ENCODE data around the gene KIRREL3.

The KIRREL3 gene

DNA sequence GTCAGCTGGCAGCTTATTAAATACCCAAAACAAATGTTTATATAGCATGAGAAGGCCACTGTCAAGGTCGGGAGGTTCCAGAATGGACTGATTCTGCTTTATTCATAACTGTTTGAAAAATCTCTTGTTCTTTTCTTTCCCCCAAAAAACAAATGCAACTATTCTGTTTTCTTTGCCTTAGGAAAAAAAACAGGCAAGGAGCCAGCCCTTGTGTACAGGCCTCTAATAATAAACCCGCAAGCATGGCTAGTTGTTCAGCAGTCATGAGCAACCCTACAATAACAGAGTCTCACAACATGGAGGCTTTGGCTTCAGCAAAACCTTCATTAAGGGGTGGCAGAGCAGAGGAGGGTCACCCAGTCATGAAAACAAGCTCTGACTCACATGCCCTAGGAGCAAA lies 191.7 kb downstream of the KIRREL3 start:
- DNase-seq (ENCODE audit: low read depth) = no peak
- TF ChIP-seq, protein P1, sequence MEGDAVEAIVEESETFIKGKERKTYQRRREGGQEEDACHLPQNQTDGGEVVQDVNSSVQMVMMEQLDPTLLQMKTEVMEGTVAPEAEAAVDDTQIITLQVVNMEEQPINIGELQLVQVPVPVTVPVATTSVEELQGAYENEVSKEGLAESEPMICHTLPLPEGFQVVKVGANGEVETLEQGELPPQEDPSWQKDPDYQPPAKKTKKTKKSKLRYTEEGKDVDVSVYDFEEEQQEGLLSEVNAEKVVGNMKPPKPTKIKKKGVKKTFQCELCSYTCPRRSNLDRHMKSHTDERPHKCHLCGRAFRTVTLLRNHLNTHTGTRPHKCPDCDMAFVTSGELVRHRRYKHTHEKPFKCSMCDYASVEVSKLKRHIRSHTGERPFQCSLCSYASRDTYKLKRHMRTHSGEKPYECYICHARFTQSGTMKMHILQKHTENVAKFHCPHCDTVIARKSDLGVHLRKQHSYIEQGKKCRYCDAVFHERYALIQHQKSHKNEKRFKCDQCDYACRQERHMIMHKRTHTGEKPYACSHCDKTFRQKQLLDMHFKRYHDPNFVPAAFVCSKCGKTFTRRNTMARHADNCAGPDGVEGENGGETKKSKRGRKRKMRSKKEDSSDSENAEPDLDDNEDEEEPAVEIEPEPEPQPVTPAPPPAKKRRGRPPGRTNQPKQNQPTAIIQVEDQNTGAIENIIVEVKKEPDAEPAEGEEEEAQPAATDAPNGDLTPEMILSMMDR (conservative IDR thresholded peaks at IDR 0.05; ENCODE audit: low read depth, low read length) = no peak

DNA sequence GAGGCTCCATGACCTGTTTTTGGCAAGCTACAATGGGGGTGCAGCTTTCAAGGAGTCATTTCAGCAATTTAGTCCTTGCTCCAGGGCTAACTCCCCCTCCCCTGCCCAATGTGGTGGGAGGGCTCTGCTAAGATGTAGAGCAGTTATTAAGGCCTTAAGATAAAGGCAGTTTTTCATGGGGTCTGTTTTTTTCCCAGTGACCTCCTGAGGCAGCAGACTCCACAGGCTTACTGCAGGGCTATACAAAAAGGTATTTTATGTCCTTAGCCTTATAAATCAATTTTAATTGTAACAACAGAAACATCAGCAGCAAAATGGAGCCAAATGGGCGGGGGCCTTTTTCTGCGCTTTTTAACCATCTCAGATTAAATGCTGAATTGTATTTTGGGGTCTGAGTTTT lies 192.3 kb downstream of the KIRREL3 start:
- H3K4me3 ChIP-seq (ENCODE audit: low read length) = no peak overlapping the region
- TF ChIP-seq, protein P1 (conservative IDR thresholded peaks at IDR 0.05; ENCODE audit: low read depth, low read length) = no peak
- DNase-seq (ENCODE audit: low read depth) = no peak

More for the DNA sequence above, 191.7 kb downstream of the KIRREL3 start:
- no peak overlapping the region for H3K4me3 ChIP-seq (ENCODE audit: low read length)

DNA sequence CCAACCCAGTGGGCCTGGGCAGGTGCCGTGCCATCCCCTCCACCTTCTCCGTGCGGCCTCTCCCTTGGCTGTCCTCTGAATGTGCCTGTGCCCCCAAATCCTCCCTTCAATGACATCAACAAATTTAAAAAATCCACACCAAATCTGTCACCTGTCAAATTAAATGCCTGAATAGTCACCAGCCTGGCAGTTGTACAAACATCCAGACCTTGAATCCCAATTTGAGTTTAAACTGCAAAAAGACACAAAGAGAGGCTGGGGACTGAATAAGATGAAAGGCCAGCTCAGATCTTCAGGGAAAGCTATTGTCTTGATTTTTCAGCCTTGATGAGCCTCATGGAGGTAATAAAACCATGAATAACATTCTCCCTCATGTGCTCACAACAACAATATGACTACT lies 194.7 kb downstream of the KIRREL3 start:
- H3K4me3 ChIP-seq (ENCODE audit: low read length) = no peak overlapping the region
- TF ChIP-seq, protein P1 (conservative IDR thresholded peaks at IDR 0.05; ENCODE audit: low read depth, low read length) = no peak
- DNase-seq (ENCODE audit: low read depth) = no peak

DNA sequence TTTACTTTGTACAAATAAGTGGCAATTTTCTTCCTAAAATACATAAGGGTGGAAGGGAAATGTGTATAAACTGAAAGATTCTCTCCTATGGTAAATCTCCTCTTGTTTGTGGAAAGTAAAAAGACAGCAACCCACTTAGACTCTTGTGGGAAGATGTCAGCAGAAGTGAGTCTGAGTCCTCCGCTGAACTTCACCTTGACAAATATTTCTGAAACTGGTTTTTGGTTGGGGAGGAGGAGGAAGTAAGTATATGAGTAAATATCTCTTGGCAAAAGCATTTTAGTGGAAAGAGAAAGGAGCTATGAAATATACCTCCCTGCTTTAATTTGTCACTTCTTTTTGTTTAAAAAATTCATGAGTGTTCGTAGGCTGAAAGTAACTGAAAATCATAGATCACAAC lies 196.2 kb downstream of the KIRREL3 start:
- TF ChIP-seq, protein P1 (conservative IDR thresholded peaks at IDR 0.05; ENCODE audit: low read depth, low read length) = no peak
- no peak for DNase-seq (ENCODE audit: low read depth)

DNA sequence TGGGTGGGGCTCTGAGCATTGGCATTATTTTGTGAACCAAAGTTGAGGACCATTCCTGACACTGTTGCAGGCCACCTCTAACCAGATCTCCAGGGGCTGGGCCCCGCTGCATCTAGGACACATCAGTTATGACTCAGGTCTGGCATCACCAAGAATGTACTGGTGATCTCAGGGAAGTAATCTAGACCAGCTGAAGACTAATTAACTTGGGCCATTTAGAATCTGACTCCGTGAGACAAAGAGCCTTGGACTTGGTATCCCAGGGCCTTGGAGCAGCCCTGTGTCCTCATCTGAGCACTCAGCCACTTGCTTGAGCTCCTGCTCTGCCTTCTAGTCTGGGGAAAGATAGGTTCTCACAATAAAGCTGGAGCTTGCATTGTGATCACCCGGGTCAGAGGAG lies 200.6 kb downstream of the KIRREL3 start:
- H3K4me3 ChIP-seq (ENCODE audit: low read length) = no peak overlapping the region
- TF ChIP-seq, protein P1 (conservative IDR thresholded peaks at IDR 0.05; ENCODE audit: low read depth, low read length) = no peak
- DNase-seq (ENCODE audit: low read depth) = no peak

More for the DNA sequence above, 196.2 kb downstream of the KIRREL3 start:
- H3K4me3 ChIP-seq (ENCODE audit: low read length) = no peak overlapping the region

DNA sequence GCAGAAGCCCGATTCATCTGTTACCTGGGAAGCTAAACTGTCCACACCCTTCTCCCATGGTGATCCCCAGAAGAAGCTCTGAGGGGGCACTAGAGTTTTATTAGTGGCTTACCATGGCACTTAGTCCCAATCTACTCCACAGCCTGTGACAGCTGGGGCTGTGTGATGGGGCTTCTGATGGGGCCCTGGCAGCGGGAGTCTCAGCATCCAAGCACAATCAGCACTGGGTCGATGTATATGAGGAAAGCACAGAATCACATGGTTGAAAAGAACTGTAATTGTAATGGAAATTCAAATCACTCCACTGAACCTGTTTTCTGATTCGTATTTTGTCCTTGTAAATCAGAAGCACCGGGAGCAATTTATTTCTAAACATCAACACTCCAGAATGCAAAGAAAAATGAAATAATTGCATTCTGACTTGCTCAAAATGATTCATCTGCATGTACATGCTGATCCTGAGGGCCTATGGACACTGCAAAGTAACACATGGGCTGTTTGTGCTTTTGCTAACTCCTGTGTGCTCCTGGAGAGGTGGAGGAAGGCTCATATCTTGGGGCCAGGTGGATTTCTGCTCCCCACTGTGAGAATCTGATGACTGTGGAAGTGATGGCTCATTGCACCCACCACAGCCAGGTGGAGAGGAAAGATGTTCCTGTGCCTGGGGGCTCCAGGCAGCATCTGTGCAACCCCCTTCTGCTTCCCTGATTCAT lies 203.0 kb downstream of the KIRREL3 start:
- TF ChIP-seq, protein P1 (conservative IDR thresholded peaks at IDR 0.05; ENCODE audit: low read depth, low read length) = no peak
- no peak for DNase-seq (ENCODE audit: low read depth)

DNA sequence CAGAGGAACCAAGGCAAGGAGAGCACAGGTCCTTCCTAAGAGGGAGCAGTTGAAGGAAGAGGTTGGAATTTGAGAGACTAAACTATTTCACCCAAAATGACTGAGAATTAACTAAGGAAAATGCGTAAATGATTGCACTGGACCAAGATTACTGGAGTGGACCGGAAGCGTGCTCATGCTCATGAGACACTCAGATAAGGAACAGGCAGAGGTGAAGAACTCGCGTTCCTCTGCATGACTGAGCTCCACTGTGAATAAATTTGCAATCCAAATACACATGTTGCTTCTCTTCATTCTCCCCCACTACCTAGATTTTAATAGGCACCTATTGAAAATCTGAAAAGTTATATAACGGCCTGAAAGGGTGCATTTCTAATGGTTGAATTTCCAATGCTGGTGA lies 207.0 kb downstream of the KIRREL3 start:
- DNase-seq (ENCODE audit: low read depth) = no peak
- no peak overlapping the region for H3K4me3 ChIP-seq (ENCODE audit: low read length)
- TF ChIP-seq, protein P1 (conservative IDR thresholded peaks at IDR 0.05; ENCODE audit: low read depth, low read length) = no peak

More for the DNA sequence above, 203.0 kb downstream of the KIRREL3 start:
- no peak overlapping the region for H3K4me3 ChIP-seq (ENCODE audit: low read length)
